ENCODE results near the gene MAP1LC3A.

The MAP1LC3A gene

GRCh38 chr20:34549929-34550305 is 8.6 kb upstream of the MAP1LC3A start:
- no peak for DNase-seq

GRCh38 chr20:34552569-34552968 is 5.9 kb upstream of the MAP1LC3A start:
- no peak for DNase-seq

GRCh38 chr20:34553366-34553867 is 5.1 kb upstream of the MAP1LC3A start:
- no peak for DNase-seq

- DNase-seq, result no peak
These were observed 590 bp upstream of the MAP1LC3A start for GRCh38 chr20:34557936-34558319.

- DNase-seq, result peak; percentile 59
These were observed 1.0 kb downstream of the MAP1LC3A start for GRCh38 chr20:34559311-34560140.

- no peak for DNase-seq
These were observed 1.6 kb downstream of the MAP1LC3A start for GRCh38 chr20:34560141-34560523.

- no peak for DNase-seq
These were observed 2.1 kb downstream of the MAP1LC3A start for GRCh38 chr20:34560614-34561013.

- no peak for DNase-seq
These were observed 3.1 kb downstream of the MAP1LC3A start for GRCh38 chr20:34561661-34562060.

GRCh38 chr20:34562641-34563040 is 4.1 kb downstream of the MAP1LC3A start:
- no peak for DNase-seq

- DNase-seq, result peak; percentile 45
These were observed 6.3 kb downstream of the MAP1LC3A start for GRCh38 chr20:34564833-34565232.

- no peak for DNase-seq
These were observed 8.7 kb downstream of the MAP1LC3A start for GRCh38 chr20:34566978-34567891.

GRCh38 chr20:34567892-34568865 is 9.7 kb downstream of the MAP1LC3A start:
- DNase-seq, result no peak

GRCh38 chr20:34569598-34569997 is 11.1 kb downstream of the MAP1LC3A start:
- DNase-seq, result no peak

- no peak for DNase-seq
These were observed 12.4 kb downstream of the MAP1LC3A start for GRCh38 chr20:34570859-34571306.

- peak; percentile 46 for DNase-seq
These were observed 13.2 kb downstream of the MAP1LC3A start for GRCh38 chr20:34571753-34572152.

- DNase-seq, result peak; percentile 44
These were observed 15.2 kb downstream of the MAP1LC3A start for GRCh38 chr20:34573541-34574300.

GRCh38 chr20:34574426-34574825 is 15.9 kb downstream of the MAP1LC3A start:
- peak; percentile 40 for DNase-seq

- no peak for DNase-seq
These were observed 16.3 kb downstream of the MAP1LC3A start for GRCh38 chr20:34574861-34575260.

- no peak for DNase-seq
These were observed 16.8 kb downstream of the MAP1LC3A start for GRCh38 chr20:34575271-34575670.

- peak; percentile 35 for DNase-seq
These were observed 17.2 kb downstream of the MAP1LC3A start for GRCh38 chr20:34575756-34576155.

GRCh38 chr20:34577061-34577460 is 18.5 kb downstream of the MAP1LC3A start:
- DNase-seq, result no peak

- peak; percentile 5 for DNase-seq
These were observed 19.5 kb downstream of the MAP1LC3A start for GRCh38 chr20:34578025-34578424.

Data from islet precursor cell (in vitro differentiated cells).